H1 (cell line): Measurements from ENCODE around the gene TRIM41. TPM values are rescaled to one million over a fixed set of nuclear protein-coding genes. Genes with fewer than 3 reads are reported as not detected.
"Not testable (repeated sequence)": the region's sequence is repeated elsewhere in the genome, so short reads cannot be mapped to it uniquely, and the experiment has no call there.

Source experiments
- CTCF ChIA-PET: fragments of 300-600 bp; sonication (Branson Sonifier 250); formaldehyde crosslinking; loops from one replicate; lab custom pipeline; 2021; ENCODE audit not compliant: partially characterized antibody; lab: Charles Lee
- POLR2A ChIA-PET: fragments of 300-600 bp; sonication (Branson Sonifier 250); formaldehyde crosslinking; loops from one replicate; lab custom pipeline; 2021; ENCODE audit warnings: inconsistent platforms; ENCODE audit not compliant: partially characterized antibody; lab: Charles Lee
- DNase-seq, 2 experiments: peaks; one replicate each; pipeline versions ENCODE4 v3.0.0 to v3.0.0-alpha.2; 2010 to 2022; ENCODE audit warnings: low spot score in 2 of 2, low read depth in 1 of 2, mixed read lengths in 1 of 2
- FAIRE-seq: peaks from 2 replicates; lab custom pipeline; 2011; peaks lifted over from hg19 to GRCh38; lab: Jason Lieb, UNC
- H2AFZ ChIP-seq: 2 replicates; pipeline ENCODE4 v1.8.1; 2012; ENCODE audit warnings: low read length, inconsistent platforms
- H2AK5ac ChIP-seq: 2 replicates; pipeline ENCODE4 v1.6.1; 2013; ENCODE audit warnings: low read depth, low read length
- H2BK120ac ChIP-seq: replicated peaks from 2 replicates; pipeline ENCODE3; 2013; ENCODE audit warnings: low read depth, low read length, inconsistent platforms
- H2BK12ac ChIP-seq: 2 replicates; pipeline ENCODE4 v1.6.1; 2013; ENCODE audit warnings: low read depth, low read length
- H2BK15ac ChIP-seq: 2 replicates; pipeline ENCODE4 v1.6.1; 2013; ENCODE audit warnings: low read length
- H2BK20ac ChIP-seq: 2 replicates; pipeline ENCODE4 v1.6.1; 2013; ENCODE audit warnings: low read length
- H2BK5ac ChIP-seq: 2 replicates; pipeline ENCODE4 v1.6.1; 2013; ENCODE audit warnings: low read depth, low read length
- H3K14ac ChIP-seq: 2 replicates; pipeline ENCODE4 v1.6.1; 2013; ENCODE audit warnings: inconsistent platforms; ENCODE audit not compliant: insufficient read length
- H3K18ac ChIP-seq: 2 replicates; pipeline ENCODE4 v1.6.1; 2013; ENCODE audit warnings: low read length; ENCODE audit errors: extremely low read depth
- H3K23ac ChIP-seq: 2 replicates; pipeline ENCODE4 v1.6.1; 2013; ENCODE audit warnings: inconsistent platforms; ENCODE audit not compliant: insufficient read length
- H3K23me2 ChIP-seq: 2 replicates; pipeline ENCODE4 v1.6.1; 2013; ENCODE audit warnings: low read depth, low read length
- H3K27ac ChIP-seq: 2 replicates; pipeline ENCODE4 v1.6.1; 2011; ENCODE audit warnings: low read depth, low read length, inconsistent platforms
- H3K27me3 ChIP-seq, 4 experiments: replicated peaks in 1 of 4; 1 replicate in 1 of 4; 2 replicates in 3 of 4; pipeline versions ENCODE4 v1.6.1 to v1.8.1; 2011 to 2013; ENCODE audit warnings: low read length in 3 of 4, mild to moderate bottlenecking in 3 of 4, inconsistent platforms in 2 of 4, mixed read lengths in 2 of 4, moderate library complexity in 1 of 4; ENCODE audit not compliant: control insufficient read depth in 3 of 4, insufficient read depth in 3 of 4; ENCODE audit errors: extremely low read depth in 1 of 4
- H3K36me3 ChIP-seq, 4 experiments: 2 replicates each; pipeline versions ENCODE4 v1.6.1 to v1.8.1; 2011 to 2013; ENCODE audit warnings: mild to moderate bottlenecking in 4 of 4, low read length in 3 of 4, moderate library complexity in 2 of 4, control low read depth in 1 of 4, inconsistent platforms in 1 of 4; ENCODE audit not compliant: insufficient read depth in 4 of 4, control insufficient read depth in 2 of 4
- H3K4ac ChIP-seq: replicated peaks from 2 replicates; pipeline ENCODE3; 2013; ENCODE audit warnings: low read length, low read depth, mixed read lengths, inconsistent platforms; ENCODE audit not compliant: insufficient read length
- H3K4me1 ChIP-seq, 4 experiments: replicated peaks in 1 of 4; 1 replicate in 1 of 4; 2 replicates in 3 of 4; pipeline versions ENCODE4 v1.6.1 to v1.8.1; 2011 to 2013; ENCODE audit warnings: low read length in 3 of 4, inconsistent platforms in 2 of 4, mixed read lengths in 1 of 4; ENCODE audit not compliant: insufficient read depth in 4 of 4, control insufficient read depth in 3 of 4
- H3K4me2 ChIP-seq, 2 experiments: 2 replicates each; pipeline versions ENCODE4 v1.6.1 to v1.8.1; 2011 to 2013; ENCODE audit warnings: low read depth in 2 of 2, low read length in 2 of 2, control low read depth in 1 of 2, inconsistent platforms in 1 of 2, mild to moderate bottlenecking in 1 of 2; ENCODE audit not compliant: insufficient read depth in 1 of 2
- H3K4me3 ChIP-seq, 4 experiments: fragments of 200-600, 300-600 bp in 1 of 4; sonication (generic), shearing (Covaris generic), sonication (Bioruptor Twin) in 1 of 4; 2 replicates each; pipeline versions ENCODE4 v1.5.1 to v1.8.1; 2011 to 2016; ENCODE audit warnings: low read length in 4 of 4, low read depth in 3 of 4, control low read depth in 2 of 4, inconsistent platforms in 2 of 4, mild to moderate bottlenecking in 2 of 4, mixed read lengths in 1 of 4, moderate library complexity in 1 of 4; ENCODE audit not compliant: insufficient read depth in 2 of 4; ENCODE audit errors: extremely low read depth in 1 of 4
- H3K56ac ChIP-seq: replicated peaks from 2 replicates; pipeline ENCODE3; 2013; ENCODE audit warnings: low read depth, mild to moderate bottlenecking, mixed read lengths, low read length, inconsistent platforms; ENCODE audit not compliant: insufficient read length
- H3K79me1 ChIP-seq: 2 replicates; pipeline ENCODE4 v1.6.1; 2013; ENCODE audit warnings: low read depth, low read length, control low read depth
- H3K79me2 ChIP-seq, 2 experiments: 2 replicates each; pipeline versions ENCODE4 v1.6.1 to v1.8.1; 2012 to 2013; ENCODE audit warnings: low read length in 2 of 2, mild to moderate bottlenecking in 2 of 2, inconsistent platforms in 1 of 2; ENCODE audit not compliant: insufficient read depth in 2 of 2, control insufficient read depth in 1 of 2
- H3K9ac ChIP-seq, 4 experiments: replicated peaks in 1 of 4; 1 replicate in 1 of 4; 2 replicates in 3 of 4; pipeline versions ENCODE4 v1.6.1 to v1.8.1; 2011 to 2013; ENCODE audit warnings: low read depth in 3 of 4, low read length in 3 of 4, control low read depth in 2 of 4, mild to moderate bottlenecking in 2 of 4, moderate library complexity in 2 of 4, inconsistent platforms in 1 of 4; ENCODE audit errors: extremely low read depth in 1 of 4
- H3K9me3 ChIP-seq, 2 experiments: 2 replicates each; pipeline versions ENCODE4 v1.6.1 to v1.8.1; 2012 to 2013; ENCODE audit warnings: mild to moderate bottlenecking in 2 of 2, moderate library complexity in 2 of 2, control low read depth in 1 of 2, inconsistent platforms in 1 of 2, low read depth in 1 of 2, low read length in 1 of 2, mixed read lengths in 1 of 2; ENCODE audit not compliant: insufficient read depth in 2 of 2
- H4K20me1 ChIP-seq, 2 experiments: replicated peaks in 1 of 2; 2 replicates each; pipeline versions ENCODE3 to v1.8.1; 2011 to 2013; ENCODE audit warnings: inconsistent platforms in 2 of 2, low read length in 2 of 2, mild to moderate bottlenecking in 1 of 2; ENCODE audit not compliant: insufficient read depth in 2 of 2, control insufficient read depth in 1 of 2
- H4K5ac ChIP-seq: 2 replicates; pipeline ENCODE4 v1.6.1; 2013; ENCODE audit warnings: low read length, low read depth, mixed read lengths, inconsistent platforms; ENCODE audit not compliant: insufficient read length
- H4K8ac ChIP-seq: 2 replicates; pipeline ENCODE4 v1.8.0; 2013; ENCODE audit warnings: mild to moderate bottlenecking, moderate library complexity, low read length, inconsistent platforms; ENCODE audit not compliant: insufficient read depth; ENCODE audit errors: extremely low read depth
- H4K91ac ChIP-seq: replicated peaks from 2 replicates; pipeline ENCODE3; 2013; ENCODE audit warnings: low read length, mixed read lengths, inconsistent platforms; ENCODE audit not compliant: insufficient read length
- WGBS, 2 experiments: shearing (Covaris generic) in 1 of 2; methylation state at CpG; one replicate each; pipeline versions ENCODE4 v1.1.6 to v1.1.7; 2013 to 2015; ENCODE audit warnings: low lambda C conversion rate in 2 of 2, mixed read lengths in 2 of 2, inconsistent platforms in 1 of 2, low coverage in 1 of 2, missing lambda C conversion rate in 1 of 2; ENCODE audit not compliant: insufficient replicate concordance in 2 of 2, insufficient coverage in 1 of 2, insufficient read length in 1 of 2; ENCODE audit errors: extremely low coverage in 1 of 2, missing lambda C conversion rate in 1 of 2; 5-methylcytosine and 5-hydroxymethylcytosine counted together
- polyA plus RNA-seq, 7 experiments: library from polyadenylated mRNA; depleted of rRNA in 3 of 7; stranded (reverse) in 5 of 7; unstranded in 2 of 7; fragments of >200 nt in 5 of 7; fragments of 200-250 nt in 2 of 7; gene quantifications; 1 replicate in 5 of 7; 2 replicates in 1 of 7; 4 replicates in 1 of 7; pipeline versions ENCODE4 v1.2.1 to v1.2.3, GENCODE V29; 2011 to 2013; ENCODE audit warnings: missing spikeins in 2 of 7, mixed read lengths in 2 of 7
- total RNA-seq: library from RNA; stranded (reverse); fragmentation: NEBNext Ultra II Directional; extraction: Animal tissue kit (Norgen Biotek cat#: 25700); gene quantifications from 2 replicates; pipeline ENCODE4 v1.2.1, GENCODE V29; 2021

Gene TRIM41
- total and polyA plus RNA-seq, 2 of the 8 experiments (the other 6 are each of a cell fraction or from before 2014, with no cell fraction given), result 12.9 to 21.6 TPM

GRCh38 chr5:181214249-181214648 is 8.8 kb upstream of the TRIM41 start:
- H3K36me3 ChIP-seq, H3K18ac ChIP-seq, H3K4ac ChIP-seq, H2BK5ac ChIP-seq, FAIRE-seq, H3K56ac ChIP-seq, H3K27me3 ChIP-seq, H4K8ac ChIP-seq, H3K9me3 ChIP-seq, H2BK20ac ChIP-seq, H2BK15ac ChIP-seq, H3K27ac ChIP-seq, DNase-seq, H3K79me1 ChIP-seq, H3K9ac ChIP-seq, H3K4me2 ChIP-seq, H3K23ac ChIP-seq, H3K4me1 ChIP-seq, H4K20me1 ChIP-seq, H2BK120ac ChIP-seq, H3K14ac ChIP-seq, H4K5ac ChIP-seq, H2BK12ac ChIP-seq, H2AK5ac ChIP-seq, H2AFZ ChIP-seq, H3K4me3 ChIP-seq, H3K79me2 ChIP-seq, H4K91ac ChIP-seq: not testable (repeated sequence)
- POLR2A ChIA-PET, result interaction anchor here (1.0 to 1.2 kb wide), 2 partner anchors 29 to 30 kb away, joined by 3 to 4 read pairs; no protein-coding TSS in a partner anchor
- 88% methylated on average over 10 of the region's 10 CpGs; no CpG with 5 or more reads in 1 of the 2 experiments for WGBS, 2 experiments
- peaks cover 11% of the 10 kb centered on the region for H3K23me2 ChIP-seq
- CTCF ChIA-PET, result interaction anchor here (1.0 to 14.5 kb wide), 3 partner anchors 8 to 24 kb away, joined by 3 to 197 read pairs (median 5); no protein-coding TSS in a partner anchor
